Activated CD4-positive, alpha-beta T cell treated with anti-CD3 and anti-CD28 coated beads, Interleukin-2, amount 50 U/mL, for 24 hours (primary cell): ENCODE data around the gene SAMD13.

Experiments
- DNase-seq, 2 donors: peaks; one replicate each; pipeline ENCODE4 v3.0.0-alpha.2; 2020; ENCODE audit warnings: low read depth in 1 of 2, low spot score in 1 of 2

The SAMD13 gene

GRCh38 chr1:84370266-84370665 lies 68.8 kb downstream of the SAMD13 start:
- no peak for DNase-seq

GRCh38 chr1:84370831-84371394 lies 69.4 kb downstream of the SAMD13 start:
- no peak for DNase-seq

- DNase-seq: no peak
These were observed 72.1 kb downstream of the SAMD13 start for GRCh38 chr1:84373436-84374141.

- DNase-seq: no peak
These were observed 73.6 kb downstream of the SAMD13 start for GRCh38 chr1:84374991-84375696.

- no peak for DNase-seq
These were observed 74.7 kb downstream of the SAMD13 start for GRCh38 chr1:84376000-84376910.

GRCh38 chr1:84377480-84378095 lies 76.1 kb downstream of the SAMD13 start:
- DNase-seq: no peak

- no peak for DNase-seq
These were observed 77.8 kb downstream of the SAMD13 start for GRCh38 chr1:84379138-84379916.

GRCh38 chr1:84379917-84380180 lies 78.3 kb downstream of the SAMD13 start:
- no peak for DNase-seq

GRCh38 chr1:84382127-84382526 lies 80.6 kb downstream of the SAMD13 start:
- DNase-seq: no peak

GRCh38 chr1:84385347-84385746 lies 83.8 kb downstream of the SAMD13 start:
- no peak for DNase-seq

GRCh38 chr1:84386716-84387479 lies 85.4 kb downstream of the SAMD13 start:
- no peak for DNase-seq

- DNase-seq: no peak
These were observed 86.1 kb downstream of the SAMD13 start for GRCh38 chr1:84387480-84388163.

GRCh38 chr1:84390226-84390625 lies 88.7 kb downstream of the SAMD13 start:
- no peak for DNase-seq

GRCh38 chr1:84398175-84399155 lies 97.0 kb downstream of the SAMD13 start, which contains the start of gene DNASE2B:
DNASE2B (plus strand) TSS chr1:84398484; CDS start chr1:84398565, 81 bp downstream.
- no peak for DNase-seq
